ENCODE measurements around the gene PTPRG.
"Not testable (repeated sequence)": the region's sequence is repeated elsewhere in the genome, so short reads cannot be mapped to it uniquely, and the experiment has no call there.

The PTPRG gene

DNA sequence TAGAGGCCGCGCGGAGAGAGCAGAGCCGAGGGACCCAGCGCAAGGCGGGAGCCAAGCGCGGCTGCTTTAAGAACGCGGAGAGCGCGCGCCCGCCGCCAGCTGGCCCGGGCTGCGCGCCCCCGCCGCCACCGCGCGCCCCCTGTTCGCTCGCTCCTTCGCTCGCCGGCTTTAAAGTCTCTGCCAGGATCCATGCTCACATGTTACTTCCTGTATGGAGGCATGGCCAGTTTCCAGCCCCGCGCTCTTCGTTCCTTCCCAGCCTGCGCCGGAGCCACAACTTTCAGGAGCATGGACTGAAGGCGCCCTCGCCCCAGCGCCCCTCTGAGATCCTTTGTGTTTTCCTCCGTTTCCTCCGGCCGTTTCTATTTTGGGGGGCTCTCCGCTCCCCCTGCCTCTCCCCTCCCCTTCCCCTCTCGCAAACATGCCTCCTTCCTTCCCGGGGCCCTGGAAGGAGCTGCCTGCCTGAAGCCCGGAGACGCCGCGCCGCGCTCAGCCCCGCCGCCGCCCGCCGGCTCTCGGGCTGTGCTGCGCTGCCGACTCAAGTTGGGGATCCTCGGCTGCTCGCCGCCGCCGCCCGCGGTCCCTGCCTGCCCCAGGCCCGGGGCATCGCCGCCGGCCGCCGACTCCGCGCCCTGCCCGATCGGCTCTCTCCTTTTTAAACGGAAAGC, at the start of gene PTPRG:
Gene PTPRG, plus strand, starts transcription at position 198 of the 668 bp plus-strand sequence. CDS start 717 bp downstream, outside the sequence.
- DNase-seq (ENCODE audit: low spot score), result no peak

DNA sequence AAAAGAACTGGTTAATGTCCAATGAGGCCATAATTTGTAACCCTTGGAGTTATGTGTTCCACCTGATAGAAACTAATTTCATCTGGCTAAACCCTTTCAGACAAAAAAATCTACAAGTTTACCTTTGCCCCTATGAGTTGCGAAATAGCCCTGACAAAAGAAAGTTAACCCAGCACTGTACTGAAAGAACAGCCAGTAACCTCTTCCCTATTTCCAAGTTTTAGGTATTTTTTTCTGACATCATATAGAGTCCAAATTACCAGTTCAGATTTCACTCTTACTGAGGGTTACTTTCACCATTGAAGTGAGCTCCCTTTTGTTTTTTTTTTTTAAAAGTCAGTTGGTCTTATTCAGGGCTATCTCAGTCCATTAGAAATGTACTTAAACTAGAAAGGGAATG, 42.8 kb upstream of the PTPRG start:
- DNase-seq (ENCODE audit: low spot score), result no peak

DNA sequence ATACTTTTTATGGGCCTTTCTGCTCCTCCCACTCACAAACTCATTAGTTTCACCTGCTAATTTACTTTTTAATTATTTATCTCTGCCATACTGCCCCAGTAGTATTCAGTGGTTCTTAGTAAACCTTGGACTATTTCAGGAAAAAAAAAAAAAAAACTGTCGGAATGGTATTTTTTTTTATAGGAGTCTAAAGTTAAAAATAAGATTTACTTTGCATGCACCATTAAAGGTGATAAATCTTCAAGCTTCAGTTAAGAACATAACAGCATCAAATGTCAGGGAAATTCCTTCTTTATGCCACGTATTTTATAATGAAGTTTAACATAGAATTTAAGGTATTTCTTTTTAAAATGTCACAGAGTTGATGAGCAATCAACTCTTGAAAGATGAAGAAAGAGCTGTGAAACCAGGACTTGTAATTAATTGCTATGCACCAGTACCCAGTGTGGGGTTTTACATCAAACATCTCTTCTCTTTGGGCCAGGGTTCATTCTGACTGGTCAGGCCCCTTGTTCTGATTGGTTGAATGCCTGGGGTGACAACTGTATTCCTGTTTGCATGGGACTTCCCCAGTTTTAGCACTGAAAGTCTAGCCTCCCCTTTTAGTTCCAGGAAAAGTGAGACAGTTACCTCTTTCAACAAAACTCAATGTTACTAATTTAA, 40.3 kb upstream of the PTPRG start:
- no peak for DNase-seq (ENCODE audit: low spot score)

DNA sequence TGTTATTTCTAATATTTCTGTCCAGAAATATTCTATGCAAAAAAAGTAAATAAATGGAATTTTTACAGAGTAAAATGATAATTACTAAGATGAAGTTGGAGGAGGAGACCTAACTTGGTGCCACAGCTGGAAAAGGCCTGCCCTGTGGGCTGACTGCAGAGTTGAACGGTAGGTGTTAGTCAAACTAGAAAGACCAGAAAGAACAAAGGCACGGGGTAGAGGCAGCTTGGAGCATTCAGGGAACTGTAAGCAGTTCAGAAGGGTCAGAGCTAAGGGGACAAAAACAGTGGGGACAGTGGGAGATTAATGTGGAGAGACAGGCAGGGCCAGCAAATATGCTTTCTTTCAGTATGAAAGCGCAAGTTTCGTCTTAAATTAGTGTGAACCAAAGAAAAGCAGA, 39.3 kb upstream of the PTPRG start:
- no peak for DNase-seq (ENCODE audit: low spot score)

DNA sequence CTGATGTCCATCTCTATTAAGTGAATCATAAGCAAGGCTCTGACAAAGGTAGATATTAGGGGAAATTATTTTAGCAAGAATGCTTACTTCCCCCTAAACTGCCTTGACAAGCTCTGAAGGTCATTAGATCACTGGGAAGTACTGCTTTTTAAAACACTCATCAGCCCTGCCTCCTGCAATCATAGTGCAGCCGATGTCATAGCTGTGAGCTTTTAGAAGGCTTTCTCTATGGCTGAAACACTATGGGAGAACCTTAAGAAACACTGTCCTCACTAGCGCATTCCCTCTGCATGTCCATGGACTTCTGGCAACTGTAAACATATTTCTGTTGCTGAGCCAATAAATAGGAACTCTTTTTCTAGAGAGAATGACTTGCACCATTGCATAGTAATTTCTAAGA, 38.7 kb upstream of the PTPRG start:
- no peak for DNase-seq (ENCODE audit: low spot score)

DNA sequence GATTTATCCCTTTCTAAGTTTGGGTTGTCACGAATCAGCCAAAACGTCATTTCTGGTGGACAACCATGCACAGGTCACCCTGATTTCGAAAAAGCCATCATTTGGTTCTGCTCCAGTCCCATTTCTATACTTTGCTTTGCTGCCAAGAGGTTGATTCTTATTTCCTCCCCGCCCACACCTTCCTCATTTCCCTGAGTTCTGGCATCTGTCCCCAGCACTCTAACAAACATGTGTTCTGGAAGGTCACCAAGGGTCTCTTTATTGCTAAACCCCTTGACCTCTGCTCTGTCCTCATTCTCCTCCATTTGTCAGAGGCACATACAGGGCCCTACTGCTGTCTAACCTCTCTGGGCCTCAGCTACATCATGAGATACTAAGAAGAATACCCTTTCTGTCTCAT, 36.4 kb upstream of the PTPRG start:
- DNase-seq (ENCODE audit: low spot score), result no peak

DNA sequence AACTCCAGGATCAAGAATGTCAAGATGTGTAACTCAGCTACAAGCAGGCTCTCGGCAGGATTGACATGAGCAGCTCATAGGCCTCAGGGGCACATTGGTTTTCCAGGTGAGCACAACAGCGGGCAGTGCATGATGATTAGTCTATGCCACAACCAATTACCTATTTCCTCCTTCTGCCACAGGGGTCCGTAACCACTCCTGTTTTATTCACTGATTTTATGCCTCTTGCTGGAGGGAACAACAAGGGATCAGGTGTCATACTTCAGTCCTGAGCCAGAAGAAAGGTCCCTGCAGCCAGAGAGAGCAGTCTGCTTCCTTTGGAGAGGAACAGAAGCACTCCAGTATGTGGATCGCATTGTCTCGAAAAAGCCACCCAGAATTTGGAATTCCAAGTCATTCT, 35.1 kb upstream of the PTPRG start:
- no peak for DNase-seq (ENCODE audit: low spot score)

DNA sequence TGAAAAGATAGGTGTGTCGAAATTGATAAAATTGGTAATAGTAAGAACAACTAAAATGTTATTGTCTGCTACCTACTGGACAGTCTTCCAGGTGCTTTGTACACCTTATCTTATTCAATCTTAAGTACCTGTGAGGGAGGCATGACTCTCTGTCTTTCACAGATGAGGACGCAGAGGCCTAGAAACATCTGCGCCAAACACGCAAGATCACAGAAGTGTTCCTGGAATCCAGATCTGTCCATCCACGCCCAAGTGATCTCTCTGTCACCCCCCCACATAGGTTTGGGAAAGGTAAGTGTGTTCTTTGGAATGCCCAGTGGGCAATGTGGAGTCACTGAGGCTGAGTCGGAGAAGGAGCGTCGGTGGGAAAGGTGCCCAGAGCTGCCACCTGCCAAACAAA, 34.4 kb upstream of the PTPRG start:
- no peak for DNase-seq (ENCODE audit: low spot score)

DNA sequence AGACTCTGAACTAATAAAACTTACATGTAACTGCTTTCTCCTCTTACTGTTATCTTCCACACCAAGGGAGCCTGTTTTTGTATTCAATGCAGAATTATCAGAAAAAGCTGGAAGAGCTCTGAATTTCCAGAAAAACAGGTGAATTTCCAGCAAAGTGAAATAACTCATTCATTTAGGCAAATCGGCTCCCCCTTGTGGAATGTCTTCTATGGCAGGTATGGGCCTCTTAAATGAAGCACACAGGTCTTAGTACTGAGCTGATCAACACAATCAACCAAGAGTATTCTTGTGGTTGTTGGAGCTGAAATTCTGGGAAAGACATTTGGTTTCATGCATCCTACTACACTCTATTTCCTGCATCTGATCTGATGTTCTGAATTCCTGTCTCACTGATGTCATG, 31.0 kb upstream of the PTPRG start:
- DNase-seq (ENCODE audit: low spot score), result peak; percentile 2

DNA sequence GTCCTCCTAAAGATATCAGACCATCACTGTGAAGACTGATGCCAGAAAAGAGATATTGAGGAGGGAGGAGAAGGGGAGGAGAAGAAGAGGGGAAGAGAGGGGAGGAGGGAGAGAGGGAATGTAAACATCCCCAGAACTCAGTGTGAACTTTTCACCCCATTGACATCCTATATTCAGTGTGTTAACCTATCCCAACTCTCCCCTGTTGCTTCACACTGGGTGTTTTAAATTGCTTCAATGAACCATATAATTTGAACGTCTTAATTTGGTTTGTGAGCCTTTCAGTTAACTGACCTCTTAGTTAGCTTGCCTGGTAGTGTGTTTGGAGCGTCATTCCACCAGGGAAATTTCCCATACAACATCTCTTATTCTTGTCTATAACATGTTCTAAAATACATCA, 29.8 kb upstream of the PTPRG start:
- DNase-seq (ENCODE audit: low spot score), result no peak

DNA sequence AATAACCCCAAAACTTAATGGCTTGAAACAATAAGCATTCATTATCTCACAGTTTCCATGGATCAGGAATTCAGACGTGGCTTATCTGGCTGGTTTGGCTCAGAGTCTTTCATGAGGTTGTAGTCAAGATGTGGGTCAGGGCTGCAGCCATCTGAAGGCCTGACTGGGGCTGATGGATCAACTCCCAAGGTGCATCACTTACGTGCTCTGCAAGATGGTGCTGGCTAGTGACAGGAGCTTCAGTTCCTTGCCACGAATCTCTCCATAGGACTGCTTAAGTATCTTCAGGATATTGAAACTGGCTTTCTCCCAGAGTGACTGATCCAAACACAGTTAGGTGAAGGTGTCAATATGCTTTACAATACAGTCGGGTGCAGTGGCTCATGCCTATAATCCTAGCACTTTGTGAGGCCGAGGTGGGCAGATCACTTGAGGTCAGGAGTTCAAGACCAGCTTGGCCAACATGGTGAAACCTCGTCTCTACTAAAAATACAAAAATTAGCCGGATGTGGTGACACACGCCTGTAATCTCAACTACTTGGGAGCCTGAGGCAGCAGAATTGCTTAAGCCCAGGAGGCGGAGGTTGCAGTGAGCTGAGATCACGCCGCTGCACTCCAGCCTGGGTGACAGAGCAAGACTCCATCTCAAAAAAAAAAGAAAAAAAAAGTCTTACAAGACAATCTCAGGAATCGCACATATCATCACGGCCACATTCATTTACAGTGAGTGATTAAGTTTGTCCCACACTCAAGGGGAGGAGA, 28.5 kb upstream of the PTPRG start:
- DNase-seq (ENCODE audit: low spot score), result no peak

DNA sequence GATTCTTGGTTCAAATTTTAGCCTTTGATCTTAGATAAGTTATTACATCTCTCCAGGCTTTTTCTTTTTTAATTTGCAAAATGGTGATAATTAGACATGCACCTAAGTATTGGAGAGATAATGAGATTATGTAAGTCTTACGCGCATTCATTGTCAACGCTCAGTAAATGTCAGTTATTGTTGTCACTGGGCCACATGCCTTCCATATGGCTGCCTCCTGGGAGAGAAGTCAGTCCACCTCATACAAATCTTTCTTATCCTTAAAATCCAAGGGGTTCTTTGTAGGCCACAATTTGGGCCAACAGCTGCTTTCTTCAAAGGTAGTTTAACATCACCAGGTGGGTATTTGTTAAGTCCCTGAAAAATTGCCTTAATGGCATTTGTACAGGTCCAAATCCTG, 25.5 kb upstream of the PTPRG start:
- DNase-seq (ENCODE audit: low spot score), result no peak

DNA sequence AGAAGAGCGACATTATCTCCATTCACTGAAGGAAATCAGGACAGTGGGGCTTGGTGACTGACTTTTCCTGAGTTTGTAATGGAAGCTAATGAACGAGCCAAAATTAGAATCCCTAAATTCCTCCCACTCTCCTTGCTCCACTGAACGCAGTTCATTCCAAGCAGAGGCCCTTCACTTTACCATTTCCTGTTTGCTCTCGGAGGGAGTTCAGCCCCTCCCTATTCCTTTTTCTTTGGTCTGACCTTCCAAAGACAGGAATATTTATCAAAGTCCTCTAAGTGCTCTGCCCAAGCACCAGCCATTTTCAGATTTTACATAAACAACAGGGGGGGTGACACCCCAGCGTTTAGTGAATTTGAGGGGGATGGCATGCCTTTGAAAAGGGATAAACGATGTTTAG, 24.0 kb upstream of the PTPRG start:
- no peak for DNase-seq (ENCODE audit: low spot score)

DNA sequence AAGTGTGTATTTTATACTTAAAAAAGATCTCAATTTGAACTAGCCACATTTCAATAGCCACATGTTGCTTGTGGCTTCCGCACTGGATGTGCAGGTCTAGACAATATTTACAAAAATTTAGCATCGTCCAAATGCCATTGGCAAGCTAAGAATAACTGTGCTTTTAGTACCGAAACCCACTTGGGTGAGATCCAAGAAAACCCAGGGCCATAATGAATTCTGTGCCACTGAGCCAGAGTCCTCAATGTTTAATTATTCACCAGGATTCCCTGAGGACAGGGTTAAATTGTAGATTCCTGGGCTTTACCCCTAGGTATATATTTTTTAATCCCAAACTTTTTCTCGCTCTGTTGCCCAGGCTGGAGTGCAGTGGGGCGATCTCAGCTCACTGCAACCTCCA, 22.9 kb upstream of the PTPRG start:
- no peak for DNase-seq (ENCODE audit: low spot score)

DNA sequence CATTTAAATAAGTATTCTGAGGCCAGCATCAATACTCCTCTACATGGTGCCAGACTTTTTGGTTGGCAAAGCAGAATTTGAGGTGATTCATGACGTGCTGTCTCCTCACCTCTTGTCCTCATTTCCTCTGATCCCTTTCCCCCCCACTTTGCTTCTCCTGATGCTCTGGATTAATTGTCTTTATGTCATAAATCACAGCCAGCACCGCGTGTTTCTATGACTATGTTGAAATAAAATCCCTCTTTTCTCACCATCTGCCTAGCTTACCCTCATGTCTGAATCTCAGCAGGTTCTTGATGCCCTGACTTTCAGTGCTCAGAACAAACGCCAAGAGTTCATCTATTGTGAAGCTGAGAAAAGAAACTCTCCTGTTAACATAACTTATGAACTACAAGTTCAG, 19.7 kb upstream of the PTPRG start:
- no peak for DNase-seq (ENCODE audit: low spot score)

DNA sequence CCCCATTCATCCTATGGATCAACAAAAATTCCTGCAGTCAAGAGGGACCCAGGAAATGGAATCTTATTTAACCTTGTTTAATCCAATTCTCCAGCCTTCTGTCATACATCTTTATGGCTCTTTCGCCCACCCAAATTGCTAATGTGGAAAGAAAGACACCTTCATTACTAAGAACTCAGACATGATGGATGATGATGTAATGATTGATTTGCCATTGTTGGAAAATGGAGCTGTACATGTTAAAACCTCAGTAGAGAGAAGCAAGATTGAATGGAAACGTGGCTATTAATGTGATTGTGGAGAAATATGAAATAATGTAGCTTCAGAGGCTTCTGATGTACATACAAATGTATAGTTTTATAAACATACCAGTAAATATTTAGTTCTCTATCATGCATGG, 15.7 kb upstream of the PTPRG start:
- DNase-seq (ENCODE audit: low spot score), result no peak

DNA sequence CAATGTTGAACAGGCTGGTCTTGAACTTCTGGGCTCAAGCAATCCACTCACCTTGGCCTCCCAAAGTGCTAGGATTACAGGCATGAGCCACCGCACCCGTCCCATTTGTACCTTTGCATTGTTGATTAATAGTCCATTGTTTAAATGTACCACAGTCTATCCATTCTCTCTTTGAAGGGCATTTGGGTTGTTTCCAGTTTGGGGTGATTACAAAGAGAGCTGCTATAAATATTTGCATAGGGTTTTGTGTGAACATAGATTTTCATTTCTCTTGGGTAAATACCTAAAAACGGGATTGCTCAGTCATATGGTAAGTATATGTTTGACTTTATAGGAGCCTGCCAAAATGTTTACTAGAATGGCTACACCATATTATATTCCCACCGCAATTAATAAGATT, 13.7 kb upstream of the PTPRG start:
- DNase-seq (ENCODE audit: low spot score), result no peak

DNA sequence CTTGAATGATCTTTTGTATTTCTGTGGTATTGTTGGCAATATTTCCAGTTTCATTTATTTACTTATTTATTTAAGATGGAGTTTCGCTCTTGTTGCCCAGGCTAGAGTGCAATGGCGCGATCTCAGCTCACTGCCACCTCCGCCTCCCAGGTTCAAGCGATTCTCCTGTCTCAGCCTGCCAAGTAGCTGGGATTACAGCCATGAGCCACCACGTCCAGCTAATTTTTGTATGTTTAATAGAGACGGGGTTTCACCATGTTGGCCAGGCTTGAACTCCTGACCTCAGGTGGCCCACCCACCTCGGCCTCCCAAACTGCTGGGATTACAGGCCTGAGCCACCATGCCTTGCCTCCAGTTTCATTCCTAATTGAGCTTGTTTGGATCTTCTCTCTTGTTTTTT, 8.7 kb upstream of the PTPRG start:
- DNase-seq (ENCODE audit: low spot score), result not testable (repeated sequence)

DNA sequence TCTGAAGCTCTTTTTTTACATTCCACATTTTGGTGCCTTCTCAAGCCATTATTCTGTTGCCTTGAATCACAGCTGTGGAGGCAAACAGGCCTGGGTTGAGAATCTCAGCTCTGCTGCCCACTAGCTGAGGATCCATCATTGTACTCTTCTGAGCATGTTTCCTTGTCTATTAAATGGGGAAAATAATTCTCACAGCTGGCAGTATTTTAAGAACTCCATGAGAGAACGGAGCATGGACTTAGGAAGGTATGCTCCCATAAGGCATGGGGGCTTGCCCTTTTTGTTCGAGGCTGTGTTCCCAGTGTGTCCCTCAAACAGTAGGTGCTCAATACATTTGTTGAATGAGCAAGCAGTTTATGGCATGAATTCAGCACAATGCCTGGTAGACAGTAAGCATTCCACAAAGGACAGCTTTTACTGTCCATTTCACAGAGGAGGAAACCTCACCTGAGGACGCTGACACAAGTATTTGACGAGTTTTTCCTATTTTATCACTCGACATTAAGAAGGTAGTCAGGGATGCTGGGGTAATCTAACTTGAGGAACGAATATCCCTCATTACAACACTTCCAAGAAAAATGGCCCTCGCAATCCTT, 2.1 kb upstream of the PTPRG start:
- DNase-seq (ENCODE audit: low spot score), result no peak

DNA sequence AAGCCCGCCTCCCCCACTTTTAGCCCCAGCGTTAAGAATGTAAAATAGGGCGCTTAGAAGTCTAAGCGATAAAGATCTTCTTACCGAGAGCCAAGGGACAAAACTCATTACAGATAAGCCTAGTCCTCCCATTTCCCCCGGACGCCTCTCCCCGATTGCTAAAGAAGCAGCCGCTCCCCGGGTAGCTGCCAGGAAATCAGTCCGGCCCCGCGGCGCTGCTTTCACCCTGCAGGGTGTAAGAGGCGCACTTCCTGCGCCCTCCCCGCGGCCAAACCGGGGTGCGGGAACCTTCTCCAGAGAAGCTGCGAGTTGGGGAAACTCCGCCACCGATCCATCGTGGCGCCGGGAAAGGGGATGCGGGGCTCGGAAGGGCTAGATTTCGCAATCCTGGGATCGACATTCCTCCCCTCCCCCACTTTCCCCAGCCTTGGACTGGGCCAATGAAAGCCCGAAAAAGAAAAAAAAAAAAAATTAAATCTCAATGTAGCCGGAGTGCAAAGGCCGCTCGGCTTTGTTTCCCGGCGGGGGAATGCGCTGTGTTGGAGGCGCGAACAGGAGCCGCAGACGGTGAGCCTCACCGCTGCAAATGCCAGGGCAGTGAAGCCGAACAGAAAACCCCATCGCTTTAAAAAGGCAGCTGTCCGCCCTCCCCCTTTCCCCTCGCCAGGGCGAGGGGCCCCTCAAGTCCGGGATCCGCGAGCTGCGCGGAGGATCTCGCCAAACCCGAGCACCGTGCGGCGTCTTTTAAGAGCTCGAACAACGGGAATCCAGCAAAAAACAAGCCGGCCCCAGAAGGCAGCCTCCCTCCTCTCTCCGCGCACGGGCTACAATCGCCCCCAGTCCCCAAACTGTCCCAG, 626 bp upstream of the PTPRG start:
- DNase-seq (ENCODE audit: low spot score), result no peak

DNA sequence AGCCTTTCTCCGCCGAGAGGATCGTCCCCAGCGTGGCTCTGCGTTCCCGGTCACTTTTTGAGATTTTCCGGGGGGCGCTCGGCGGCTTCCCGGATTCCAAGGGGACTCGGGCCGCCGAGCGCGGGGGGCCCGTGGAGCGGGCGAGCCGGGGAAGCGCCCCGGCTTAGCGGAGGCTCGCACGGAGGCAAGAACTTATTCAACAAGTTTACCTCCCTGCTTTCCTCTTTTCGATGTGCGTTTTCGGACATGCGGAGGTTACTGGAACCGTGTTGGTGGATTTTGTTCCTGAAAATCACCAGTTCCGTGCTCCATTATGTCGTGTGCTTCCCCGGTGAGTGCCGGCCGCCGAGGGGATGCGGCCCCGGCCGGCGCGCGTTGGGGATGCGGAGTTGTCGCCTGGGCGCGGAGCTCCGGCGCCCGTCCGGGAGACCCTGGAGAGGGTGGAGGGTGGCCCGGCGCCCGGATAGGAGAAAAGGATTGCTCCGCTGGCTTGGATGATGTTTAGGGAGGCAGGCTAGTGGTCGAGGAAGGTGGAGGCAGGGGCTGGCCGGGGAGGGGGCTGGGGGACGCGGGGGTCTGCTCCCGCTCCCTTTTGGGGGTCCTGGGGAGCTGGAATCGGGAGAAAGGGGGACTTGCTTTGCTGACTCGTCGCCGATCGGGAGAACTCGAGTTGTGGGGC, 810 bp downstream of the PTPRG start:
- DNase-seq (ENCODE audit: low spot score), result no peak
